ENCODE measurements around the gene LOXL4.

The LOXL4 gene

GRCh38 chr10:98265403-98266378 is 2.3 kb downstream of the LOXL4 start:
- no peak for TF ChIP-seq CTCF (IDR thresholded peaks at IDR 0.05; ENCODE audit: low read depth, low read length)
- DNase-seq (ENCODE audit: low read depth in 2 of 2) = no peak
- H3K4me3 ChIP-seq (replicated peaks in 1 of 2; ENCODE audit: low read depth in 2 of 2, low read length in 2 of 2) = no peak overlapping the region

GRCh38 chr10:98264378-98265065 is 3.5 kb downstream of the LOXL4 start:
- no peak for DNase-seq (ENCODE audit: low read depth in 2 of 2)
- H3K4me3 ChIP-seq (replicated peaks in 1 of 2; ENCODE audit: low read depth in 2 of 2, low read length in 2 of 2) = no peak overlapping the region
- no peak for TF ChIP-seq CTCF (IDR thresholded peaks at IDR 0.05; ENCODE audit: low read depth, low read length)

- TF ChIP-seq CTCF (IDR thresholded peaks at IDR 0.05; ENCODE audit: low read depth, low read length) = no peak
- DNase-seq (ENCODE audit: low read depth in 2 of 2) = no peak
- H3K4me3 ChIP-seq (replicated peaks in 1 of 2; ENCODE audit: low read depth in 2 of 2, low read length in 2 of 2) = no peak overlapping the region
Observed at GRCh38 chr10:98263088-98263487, 4.9 kb downstream of the LOXL4 start.

- peak; percentile 59 to 67 for DNase-seq (ENCODE audit: low read depth in 2 of 2)
- peak; percentile 66 for TF ChIP-seq CTCF (IDR thresholded peaks at IDR 0.05; ENCODE audit: low read depth, low read length)
- no peak overlapping the region for H3K4me3 ChIP-seq (replicated peaks in 1 of 2; ENCODE audit: low read depth in 2 of 2, low read length in 2 of 2)
Observed at GRCh38 chr10:98262571-98262970, 5.4 kb downstream of the LOXL4 start.

- no peak for DNase-seq (ENCODE audit: low read depth in 2 of 2)
- no peak overlapping the region for H3K4me3 ChIP-seq (replicated peaks in 1 of 2; ENCODE audit: low read depth in 2 of 2, low read length in 2 of 2)
- TF ChIP-seq CTCF (IDR thresholded peaks at IDR 0.05; ENCODE audit: low read depth, low read length) = no peak
Observed at GRCh38 chr10:98261436-98262277, 6.3 kb downstream of the LOXL4 start.

GRCh38 chr10:98260752-98261151 is 7.2 kb downstream of the LOXL4 start:
- no peak for TF ChIP-seq CTCF (IDR thresholded peaks at IDR 0.05; ENCODE audit: low read depth, low read length)

More at GRCh38 chr10:98260752-98261151, 7.2 kb downstream of the LOXL4 start:
- no peak for DNase-seq (ENCODE audit: low read depth in 2 of 2)
- no peak overlapping the region for H3K4me3 ChIP-seq (replicated peaks in 1 of 2; ENCODE audit: low read depth in 2 of 2, low read length in 2 of 2)

Measured in cardiac fibroblast (primary cell).